GM19239 (cell line): Measurements from ENCODE around the gene TYW1B.
"Not testable (repeated sequence)": the region's sequence is repeated elsewhere in the genome, so short reads cannot be mapped to it uniquely, and the experiment has no call there.

Experiments
- DNase-seq: peaks from one replicate; pipeline ENCODE4 v3.0.0; 2011; ENCODE audit warnings: low spot score; ENCODE audit not compliant: insufficient read length
- FAIRE-seq: peaks from 2 replicates; lab custom pipeline; 2011; peaks lifted over from hg19 to GRCh38; lab: Jason Lieb, UNC

The TYW1B gene

GRCh38 chr7:72641485-72642248 is 186.3 kb downstream of the TYW1B start:
- not testable (repeated sequence) for FAIRE-seq, DNase-seq

- FAIRE-seq, result peak; percentile 11
- DNase-seq, result not testable (repeated sequence)
These were observed 187.3 kb downstream of the TYW1B start for GRCh38 chr7:72640740-72641139.

- FAIRE-seq, result peak; percentile 49
- DNase-seq, result not testable (repeated sequence)
These were observed 192.6 kb downstream of the TYW1B start for GRCh38 chr7:72635273-72635908.

- not testable (repeated sequence) for DNase-seq, FAIRE-seq
These were observed 195.2 kb downstream of the TYW1B start for GRCh38 chr7:72632765-72633292.

GRCh38 chr7:72628375-72628774 is 199.6 kb downstream of the TYW1B start:
- FAIRE-seq, DNase-seq: not testable (repeated sequence)

GRCh38 chr7:72626428-72627011 is 201.5 kb downstream of the TYW1B start:
- not testable (repeated sequence) for FAIRE-seq, DNase-seq

- peak; percentile 14 for FAIRE-seq
- not testable (repeated sequence) for DNase-seq
These were observed 202.1 kb downstream of the TYW1B start for GRCh38 chr7:72625721-72626423.

- FAIRE-seq, result no peak
- no peak for DNase-seq
These were observed 205.5 kb downstream of the TYW1B start for GRCh38 chr7:72622532-72622931.

GRCh38 chr7:72621761-72622187 is 206.2 kb downstream of the TYW1B start:
- DNase-seq, FAIRE-seq: not testable (repeated sequence)

- DNase-seq, FAIRE-seq: not testable (repeated sequence)
These were observed 207.1 kb downstream of the TYW1B start for GRCh38 chr7:72620923-72621322.

GRCh38 chr7:72618435-72619180 is 209.4 kb downstream of the TYW1B start:
- FAIRE-seq, DNase-seq: not testable (repeated sequence)

GRCh38 chr7:72609761-72610160 is 218.2 kb downstream of the TYW1B start:
- not testable (repeated sequence) for FAIRE-seq, DNase-seq

GRCh38 chr7:72607988-72608387 is 220.0 kb downstream of the TYW1B start:
- not testable (repeated sequence) for DNase-seq, FAIRE-seq

GRCh38 chr7:72605863-72606431 is 222.1 kb downstream of the TYW1B start:
- DNase-seq, FAIRE-seq: not testable (repeated sequence)

- not testable (repeated sequence) for DNase-seq, FAIRE-seq
These were observed 223.0 kb downstream of the TYW1B start for GRCh38 chr7:72604771-72605611.

GRCh38 chr7:72603476-72603875 is 224.5 kb downstream of the TYW1B start:
- not testable (repeated sequence) for DNase-seq

GRCh38 chr7:72603073-72603472 is 224.9 kb downstream of the TYW1B start:
- FAIRE-seq (no peak), DNase-seq (no peak)

More at GRCh38 chr7:72603476-72603875, 224.5 kb downstream of the TYW1B start:
- FAIRE-seq, result not testable (repeated sequence)

- not testable (repeated sequence) for DNase-seq, FAIRE-seq
These were observed 226.3 kb downstream of the TYW1B start for GRCh38 chr7:72601683-72602082.
